ENCODE measurements around the gene MCU.

DNA sequence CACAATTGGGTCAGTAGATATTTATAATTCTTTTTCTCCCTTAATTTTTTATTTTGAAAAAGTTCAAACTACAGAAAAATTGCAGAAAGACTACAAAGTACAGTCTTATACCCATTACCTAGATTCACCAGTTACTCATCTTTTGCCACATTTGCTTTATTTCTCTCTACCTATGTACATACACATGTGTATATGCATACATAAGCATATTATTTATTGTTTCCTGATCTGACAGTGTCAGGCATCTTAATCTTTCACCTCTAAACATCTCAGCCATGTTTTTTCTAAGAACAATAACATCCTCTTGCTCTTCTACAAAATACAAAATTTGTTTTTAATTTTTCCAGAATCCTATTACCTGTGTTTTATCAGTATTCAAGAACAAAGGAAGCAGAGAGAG, 133.2 kb downstream of the MCU start:
- TF ChIP-seq POLR2A (IDR thresholded peaks at IDR 0.05; ENCODE audit: low read depth, low read length) (no peak), SMC3 (IDR thresholded peaks at IDR 0.05; ENCODE audit: low read depth, low read length) (no peak), CHD1 (IDR thresholded peaks at IDR 0.05; ENCODE audit: low read depth, low read length) (no peak), MAFK (IDR thresholded peaks at IDR 0.05; ENCODE audit: low read depth, low read length) (no peak), MAZ (IDR thresholded peaks at IDR 0.05; ENCODE audit: borderline replicate concordance, low read depth, low read length) (no peak), MXI1 (IDR thresholded peaks at IDR 0.05; ENCODE audit: borderline replicate concordance, low read depth, low read length) (no peak), NFE2L2 (IDR thresholded peaks at IDR 0.05; ENCODE audit: low read depth, low read length) (no peak)
- TF ChIP-seq, protein P1, sequence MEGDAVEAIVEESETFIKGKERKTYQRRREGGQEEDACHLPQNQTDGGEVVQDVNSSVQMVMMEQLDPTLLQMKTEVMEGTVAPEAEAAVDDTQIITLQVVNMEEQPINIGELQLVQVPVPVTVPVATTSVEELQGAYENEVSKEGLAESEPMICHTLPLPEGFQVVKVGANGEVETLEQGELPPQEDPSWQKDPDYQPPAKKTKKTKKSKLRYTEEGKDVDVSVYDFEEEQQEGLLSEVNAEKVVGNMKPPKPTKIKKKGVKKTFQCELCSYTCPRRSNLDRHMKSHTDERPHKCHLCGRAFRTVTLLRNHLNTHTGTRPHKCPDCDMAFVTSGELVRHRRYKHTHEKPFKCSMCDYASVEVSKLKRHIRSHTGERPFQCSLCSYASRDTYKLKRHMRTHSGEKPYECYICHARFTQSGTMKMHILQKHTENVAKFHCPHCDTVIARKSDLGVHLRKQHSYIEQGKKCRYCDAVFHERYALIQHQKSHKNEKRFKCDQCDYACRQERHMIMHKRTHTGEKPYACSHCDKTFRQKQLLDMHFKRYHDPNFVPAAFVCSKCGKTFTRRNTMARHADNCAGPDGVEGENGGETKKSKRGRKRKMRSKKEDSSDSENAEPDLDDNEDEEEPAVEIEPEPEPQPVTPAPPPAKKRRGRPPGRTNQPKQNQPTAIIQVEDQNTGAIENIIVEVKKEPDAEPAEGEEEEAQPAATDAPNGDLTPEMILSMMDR (conservative IDR thresholded peaks at IDR 0.05; ENCODE audit: low read depth, low read length): no peak
- TF ChIP-seq, protein P2, sequence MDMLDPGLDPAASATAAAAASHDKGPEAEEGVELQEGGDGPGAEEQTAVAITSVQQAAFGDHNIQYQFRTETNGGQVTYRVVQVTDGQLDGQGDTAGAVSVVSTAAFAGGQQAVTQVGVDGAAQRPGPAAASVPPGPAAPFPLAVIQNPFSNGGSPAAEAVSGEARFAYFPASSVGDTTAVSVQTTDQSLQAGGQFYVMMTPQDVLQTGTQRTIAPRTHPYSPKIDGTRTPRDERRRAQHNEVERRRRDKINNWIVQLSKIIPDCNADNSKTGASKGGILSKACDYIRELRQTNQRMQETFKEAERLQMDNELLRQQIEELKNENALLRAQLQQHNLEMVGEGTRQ (IDR thresholded peaks at IDR 0.05; ENCODE audit: low read depth, low read length): no peak

Measured in IMR-90 (cell line).